ENCODE measurements around the gene ETS2.

DNA sequence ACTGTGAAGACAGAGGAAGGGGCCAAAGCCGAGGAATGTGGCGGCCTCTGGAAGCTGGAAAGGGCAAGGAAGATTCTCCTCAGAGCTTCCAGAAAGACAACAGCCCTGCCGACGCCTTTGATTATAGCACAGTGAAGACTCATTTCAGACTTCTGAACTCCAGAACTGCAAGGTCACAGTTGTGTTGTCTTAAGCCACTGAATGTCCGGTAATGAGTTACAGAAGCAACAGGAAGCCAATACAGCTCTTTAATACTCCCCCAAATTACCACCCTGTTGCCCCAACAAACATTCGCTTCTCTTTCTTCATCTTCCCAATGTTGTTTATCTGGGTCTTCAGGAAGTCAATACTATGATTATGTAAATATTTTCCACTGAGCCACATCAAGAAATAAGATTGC is 44.0 kb downstream of the ETS2 start:
- TF ChIP-seq, protein P1, sequence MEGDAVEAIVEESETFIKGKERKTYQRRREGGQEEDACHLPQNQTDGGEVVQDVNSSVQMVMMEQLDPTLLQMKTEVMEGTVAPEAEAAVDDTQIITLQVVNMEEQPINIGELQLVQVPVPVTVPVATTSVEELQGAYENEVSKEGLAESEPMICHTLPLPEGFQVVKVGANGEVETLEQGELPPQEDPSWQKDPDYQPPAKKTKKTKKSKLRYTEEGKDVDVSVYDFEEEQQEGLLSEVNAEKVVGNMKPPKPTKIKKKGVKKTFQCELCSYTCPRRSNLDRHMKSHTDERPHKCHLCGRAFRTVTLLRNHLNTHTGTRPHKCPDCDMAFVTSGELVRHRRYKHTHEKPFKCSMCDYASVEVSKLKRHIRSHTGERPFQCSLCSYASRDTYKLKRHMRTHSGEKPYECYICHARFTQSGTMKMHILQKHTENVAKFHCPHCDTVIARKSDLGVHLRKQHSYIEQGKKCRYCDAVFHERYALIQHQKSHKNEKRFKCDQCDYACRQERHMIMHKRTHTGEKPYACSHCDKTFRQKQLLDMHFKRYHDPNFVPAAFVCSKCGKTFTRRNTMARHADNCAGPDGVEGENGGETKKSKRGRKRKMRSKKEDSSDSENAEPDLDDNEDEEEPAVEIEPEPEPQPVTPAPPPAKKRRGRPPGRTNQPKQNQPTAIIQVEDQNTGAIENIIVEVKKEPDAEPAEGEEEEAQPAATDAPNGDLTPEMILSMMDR (IDR thresholded peaks at IDR 0.05): no peak
- TF ChIP-seq EP300 (IDR thresholded peaks at IDR 0.05): no peak
- no peak for TF ChIP-seq POLR2AphosphoS5 (IDR thresholded peaks at IDR 0.05)
